OCI-LY7 (cell line): ENCODE measurements around the gene RBCK1. TPM values are rescaled to one million over a fixed set of nuclear protein-coding genes. Genes with fewer than 3 reads are reported as not detected.

Experiments
- BruUV-seq: library from RNA; stranded (reverse); fragments of 400-500 nt; replicated peaks from 2 replicates; lab custom pipeline; 2021; lab: Mats Ljungman, UMichigan
- CTCF ChIA-PET: fragments of 300-600 bp; sonication (Branson Sonifier 250); formaldehyde crosslinking; loops from one replicate; lab custom pipeline; 2022; ENCODE audit warnings: antibody characterized with exemption; ENCODE audit not compliant: unreplicated experiment; lab: Charles Lee
- POLR2A ChIA-PET: fragments of 300-600 bp; sonication (Branson Sonifier 250); formaldehyde crosslinking; loops from one replicate; lab custom pipeline; 2022; ENCODE audit warnings: antibody characterized with exemption; lab: Charles Lee
- DNase-seq: peaks from one replicate; pipeline ENCODE4 v3.0.0-alpha.2; 2015; ENCODE audit warnings: low spot score
- H2AFZ ChIP-seq: fragments of 200-600 bp; sonication (generic), shearing (Covaris generic); 2 replicates; pipeline ENCODE4 v1.6.1; 2014; ENCODE audit warnings: mild to moderate bottlenecking, antibody characterized with exemption, low read length, moderate library complexity
- H3K27ac ChIP-seq: fragments of 200-600 bp; sonication (generic); 2 replicates; pipeline ENCODE4 v1.5.1; 2014; ENCODE audit warnings: mixed run types, low read depth, mild to moderate bottlenecking, moderate library complexity, low read length, inconsistent platforms; ENCODE audit not compliant: poor library complexity, severe bottlenecking
- H3K36me3 ChIP-seq: fragments of 200-600 bp; sonication (generic); 2 replicates; pipeline ENCODE4 v1.6.1; 2014; ENCODE audit warnings: mild to moderate bottlenecking, antibody characterized with exemption, low read length, moderate library complexity, mixed read lengths; ENCODE audit not compliant: insufficient read depth
- H3K4me1 ChIP-seq: fragments of 200-600 bp; sonication (generic); 2 replicates; pipeline ENCODE4 v1.5.1; 2014; ENCODE audit warnings: mild to moderate bottlenecking, low read length; ENCODE audit not compliant: insufficient read depth, poor library complexity, severe bottlenecking
- H3K4me2 ChIP-seq: fragments of 200-600 bp; sonication (generic); 2 replicates; pipeline ENCODE4 v1.6.1; 2014; ENCODE audit warnings: mild to moderate bottlenecking, low read length
- H3K4me3 ChIP-seq: fragments of 200-600 bp; sonication (generic); 2 replicates; pipeline ENCODE4 v1.5.1; 2014; ENCODE audit warnings: mild to moderate bottlenecking, low read depth, low read length; ENCODE audit not compliant: poor library complexity, severe bottlenecking
- H3K79me2 ChIP-seq: fragments of 200-600 bp; sonication (generic); 2 replicates; pipeline ENCODE4 v1.6.1; 2016; ENCODE audit warnings: low read depth, mild to moderate bottlenecking, low read length, moderate library complexity, mixed read lengths; ENCODE audit not compliant: insufficient read depth
- H3K9me2 ChIP-seq: fragments of 200-600 bp; sonication (generic); 2 replicates; pipeline ENCODE4 v1.6.1; 2016; ENCODE audit warnings: mild to moderate bottlenecking, low read length, mixed read lengths; ENCODE audit not compliant: insufficient read depth
- H3K9me3 ChIP-seq: fragments of 200-600 bp; sonication (generic); 2 replicates; pipeline ENCODE4 v1.6.1; 2014; ENCODE audit warnings: mild to moderate bottlenecking, mixed run types, low read length, mixed read lengths
- H4K20me1 ChIP-seq: fragments of 200-600 bp; sonication (generic); 2 replicates; pipeline ENCODE4 v1.6.1; 2014; ENCODE audit warnings: mild to moderate bottlenecking, antibody characterized with exemption, low read length, moderate library complexity, mixed read lengths; ENCODE audit not compliant: insufficient read depth
- EZH2phosphoT487 ChIP-seq: fragments of 200-600 bp; sonication (generic); IDR thresholded peaks from 2 replicates; pipeline ENCODE4 v1.6.1; 2018; ENCODE audit warnings: low read depth, borderline replicate concordance, mild to moderate bottlenecking, mixed run types, antibody characterized with exemption, low read length, moderate library complexity, mixed read lengths
- intact Hi-C: fragments of 100-400 bp; cut with micrococcal nuclease; formaldehyde crosslinking; loops from one replicate; pipeline ENCODE4 v1.10.0; 2022; ENCODE audit not compliant: unreplicated experiment
- total RNA-seq, 2 experiments: library from RNA; depleted of rRNA in 1 of 2; stranded (reverse); fragments of >200 nt in 1 of 2; shearing (Covaris generic) in 1 of 2; gene quantifications; 2 replicates each; pipeline ENCODE4 v1.2.3, GENCODE V29; 2014 to 2022
- TF ChIP-seq, protein P1 (sequence below): fragments of 200-600 bp; sonication (generic); conservative IDR thresholded peaks from 2 replicates; pipeline ENCODE4 v1.5.1; 2014; ENCODE audit warnings: mild to moderate bottlenecking, antibody characterized with exemption, low read length, moderate library complexity, mixed read lengths

The RBCK1 gene
- total RNA-seq, 2 experiments from 2014 or later, result 82.9 to 140 TPM

GRCh38 chr20:399182-399707 lies 8.9 kb upstream of the RBCK1 start:
- intact Hi-C loops, result no loop called here
- no peak for DNase-seq
- no peak overlapping the region for H3K27ac ChIP-seq
- no peaks in the 10 kb centered on the region for H3K9me2 ChIP-seq
- ChIA-PET CTCF (interaction anchor here (0.7 kb wide), 1 partner anchor 38 kb away, joined by 3 read pairs; no protein-coding TSS in a partner anchor), POLR2A (interaction anchor here (0.9 to 3.0 kb wide), 4 partner anchors 8 to 37 kb away, joined by 3 to 18 read pairs (median 4); no protein-coding TSS in a partner anchor)
- TF ChIP-seq, protein P1, sequence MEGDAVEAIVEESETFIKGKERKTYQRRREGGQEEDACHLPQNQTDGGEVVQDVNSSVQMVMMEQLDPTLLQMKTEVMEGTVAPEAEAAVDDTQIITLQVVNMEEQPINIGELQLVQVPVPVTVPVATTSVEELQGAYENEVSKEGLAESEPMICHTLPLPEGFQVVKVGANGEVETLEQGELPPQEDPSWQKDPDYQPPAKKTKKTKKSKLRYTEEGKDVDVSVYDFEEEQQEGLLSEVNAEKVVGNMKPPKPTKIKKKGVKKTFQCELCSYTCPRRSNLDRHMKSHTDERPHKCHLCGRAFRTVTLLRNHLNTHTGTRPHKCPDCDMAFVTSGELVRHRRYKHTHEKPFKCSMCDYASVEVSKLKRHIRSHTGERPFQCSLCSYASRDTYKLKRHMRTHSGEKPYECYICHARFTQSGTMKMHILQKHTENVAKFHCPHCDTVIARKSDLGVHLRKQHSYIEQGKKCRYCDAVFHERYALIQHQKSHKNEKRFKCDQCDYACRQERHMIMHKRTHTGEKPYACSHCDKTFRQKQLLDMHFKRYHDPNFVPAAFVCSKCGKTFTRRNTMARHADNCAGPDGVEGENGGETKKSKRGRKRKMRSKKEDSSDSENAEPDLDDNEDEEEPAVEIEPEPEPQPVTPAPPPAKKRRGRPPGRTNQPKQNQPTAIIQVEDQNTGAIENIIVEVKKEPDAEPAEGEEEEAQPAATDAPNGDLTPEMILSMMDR, result no peak
- TF ChIP-seq EZH2phosphoT487, result no peak
- H3K4me3 ChIP-seq, result no peak overlapping the region
- H2AFZ ChIP-seq, result no peak overlapping the region
- H3K4me2 ChIP-seq, result no peak overlapping the region
- BruUV-seq, result no TSS peak
- peaks cover 11% of the 10 kb centered on the region; the same call in 1 of the 2 replicates for H3K9me3 ChIP-seq
- no peaks in the 10 kb centered on the region for H4K20me1 ChIP-seq
- H3K79me2 ChIP-seq, result no peaks in the 10 kb centered on the region
- H3K36me3 ChIP-seq, result peaks cover 46% of the 10 kb centered on the region
- H3K4me1 ChIP-seq, result peaks cover 35% of the 10 kb centered on the region

- Histone ChIP-seq H3K4me3 (no peak overlapping the region), H3K4me2 (peak overlapping the region; percentile 28), H2AFZ (peak overlapping the region; percentile 82), H3K9me2 (no peaks in the 10 kb centered on the region), H3K36me3 (peaks cover 37% of the 10 kb centered on the region), H4K20me1 (no peaks in the 10 kb centered on the region), H3K79me2 (no peaks in the 10 kb centered on the region), H3K27ac (peak overlapping the region; percentile 87), H3K4me1 (peaks cover 35% of the 10 kb centered on the region), H3K9me3 (peaks cover 11% of the 10 kb centered on the region; the same call in 1 of the 2 replicates)
- TF ChIP-seq EZH2phosphoT487, result no peak
- TF ChIP-seq, protein P1, result no peak
- intact Hi-C loops, result no loop called here
- DNase-seq, result no peak
- CTCF ChIA-PET, result interaction anchor here (0.6 to 1.5 kb wide), 4 partner anchors 17 to 111 kb away, joined by 3 to 5 read pairs (median 4); no protein-coding TSS in a partner anchor
- POLR2A ChIA-PET, result interaction anchor here (1.2 to 3.0 kb wide), 7 partner anchors 8 to 38 kb away, joined by 5 to 18 read pairs (median 6); partner anchors contain the start of gene TRIB3
- BruUV-seq, result no TSS peak
These were observed 8.0 kb upstream of the RBCK1 start for GRCh38 chr20:400128-400453.
